ENCODE measurements around the gene COBL.

COBL gene

GRCh38 chr7:51268859-51269258, 47.8 kb downstream of the COBL start:
- Histone ChIP-seq H3K36me3 (ENCODE audit: insufficient read depth, low read depth, low read length) (no peaks in the 10 kb centered on the region), H3K27ac (ENCODE audit: low read length) (no peak overlapping the region), H3K9me3 (ENCODE audit: insufficient read depth, low read depth, low read length) (no peaks in the 10 kb centered on the region), H3K27me3 (ENCODE audit: insufficient read depth, low read length) (no peaks in the 10 kb centered on the region), H3K9ac (ENCODE audit: low read depth, low read length) (no peak overlapping the region), H3K4me3 (ENCODE audit: low read length) (no peak overlapping the region), H3K4me1 (ENCODE audit: insufficient read depth, low read length) (peaks cover 2% of the 10 kb centered on the region)

GRCh38 chr7:51267169-51267568, 49.4 kb downstream of the COBL start:
- no peak overlapping the region for H3K27ac ChIP-seq (ENCODE audit: low read length)

DNA sequence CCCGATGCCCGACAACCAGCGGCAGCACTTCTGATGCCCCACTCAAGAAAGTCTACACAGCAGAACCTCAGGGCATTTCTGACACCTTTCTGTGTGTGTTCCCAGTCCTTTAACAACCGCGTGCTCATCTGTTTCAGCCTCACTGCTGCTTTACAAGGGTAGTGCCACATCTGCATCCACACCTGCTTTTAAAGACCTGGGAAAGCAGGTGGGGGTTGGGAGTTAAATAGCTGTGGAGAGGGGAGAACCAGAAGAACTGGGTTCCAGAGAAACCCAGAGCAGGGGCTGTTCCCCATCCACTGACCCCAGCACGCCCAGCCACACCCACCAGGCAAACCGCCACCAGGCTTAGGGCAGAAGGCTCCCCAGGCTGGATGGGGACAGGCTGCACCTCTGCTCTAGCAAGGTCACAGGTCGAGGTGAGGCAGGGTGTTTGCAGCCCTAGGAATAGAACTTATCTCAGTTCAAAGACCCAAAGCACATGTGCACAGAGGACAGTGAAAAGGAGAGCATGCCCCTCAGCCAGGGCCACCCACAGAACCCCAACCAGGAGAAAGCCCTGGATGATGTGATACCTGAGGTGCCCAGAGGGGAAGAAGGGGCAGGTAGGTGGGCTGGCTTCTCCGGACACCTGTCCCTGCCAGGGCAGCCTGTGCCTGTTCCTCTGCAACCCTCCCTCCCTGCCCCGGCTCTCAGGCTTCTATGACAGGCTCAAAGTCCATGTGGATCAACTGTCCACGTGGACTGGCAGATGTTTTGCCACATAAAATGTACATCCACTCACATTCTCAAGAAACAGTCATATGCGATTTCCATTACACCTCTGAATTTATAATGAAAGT, 51.3 kb downstream of the COBL start:
- no peak overlapping the region for H3K4me3 ChIP-seq (ENCODE audit: low read length)
- H3K27me3 ChIP-seq (ENCODE audit: insufficient read depth, low read length): no peaks in the 10 kb centered on the region
- H3K9ac ChIP-seq (ENCODE audit: low read depth, low read length): no peak overlapping the region
- no peaks in the 10 kb centered on the region for H3K9me3 ChIP-seq (ENCODE audit: insufficient read depth, low read depth, low read length)
- H3K27ac ChIP-seq (ENCODE audit: low read length): no peak overlapping the region
- peaks cover 2% of the 10 kb centered on the region for H3K4me1 ChIP-seq (ENCODE audit: insufficient read depth, low read length)
- H3K36me3 ChIP-seq (ENCODE audit: insufficient read depth, low read depth, low read length): no peaks in the 10 kb centered on the region

More at GRCh38 chr7:51267169-51267568, 49.4 kb downstream of the COBL start:
- H3K36me3 ChIP-seq (ENCODE audit: insufficient read depth, low read depth, low read length): no peaks in the 10 kb centered on the region
- H3K4me1 ChIP-seq (ENCODE audit: insufficient read depth, low read length): peaks cover 2% of the 10 kb centered on the region
- no peaks in the 10 kb centered on the region for H3K27me3 ChIP-seq (ENCODE audit: insufficient read depth, low read length)
- no peaks in the 10 kb centered on the region for H3K9me3 ChIP-seq (ENCODE audit: insufficient read depth, low read depth, low read length)
- no peak overlapping the region for H3K4me3 ChIP-seq (ENCODE audit: low read length)
- no peak overlapping the region for H3K9ac ChIP-seq (ENCODE audit: low read depth, low read length)

GRCh38 chr7:51263631-51264484, 52.8 kb downstream of the COBL start:
- Histone ChIP-seq H3K36me3 (ENCODE audit: insufficient read depth, low read depth, low read length) (no peaks in the 10 kb centered on the region), H3K9me3 (ENCODE audit: insufficient read depth, low read depth, low read length) (no peaks in the 10 kb centered on the region), H3K4me3 (ENCODE audit: low read length) (no peak overlapping the region), H3K27me3 (ENCODE audit: insufficient read depth, low read length) (no peaks in the 10 kb centered on the region), H3K9ac (ENCODE audit: low read depth, low read length) (no peak overlapping the region), H3K4me1 (ENCODE audit: insufficient read depth, low read length) (peaks cover 2% of the 10 kb centered on the region; the same call in 1 of the 2 replicates), H3K27ac (ENCODE audit: low read length) (no peak overlapping the region)

DNA sequence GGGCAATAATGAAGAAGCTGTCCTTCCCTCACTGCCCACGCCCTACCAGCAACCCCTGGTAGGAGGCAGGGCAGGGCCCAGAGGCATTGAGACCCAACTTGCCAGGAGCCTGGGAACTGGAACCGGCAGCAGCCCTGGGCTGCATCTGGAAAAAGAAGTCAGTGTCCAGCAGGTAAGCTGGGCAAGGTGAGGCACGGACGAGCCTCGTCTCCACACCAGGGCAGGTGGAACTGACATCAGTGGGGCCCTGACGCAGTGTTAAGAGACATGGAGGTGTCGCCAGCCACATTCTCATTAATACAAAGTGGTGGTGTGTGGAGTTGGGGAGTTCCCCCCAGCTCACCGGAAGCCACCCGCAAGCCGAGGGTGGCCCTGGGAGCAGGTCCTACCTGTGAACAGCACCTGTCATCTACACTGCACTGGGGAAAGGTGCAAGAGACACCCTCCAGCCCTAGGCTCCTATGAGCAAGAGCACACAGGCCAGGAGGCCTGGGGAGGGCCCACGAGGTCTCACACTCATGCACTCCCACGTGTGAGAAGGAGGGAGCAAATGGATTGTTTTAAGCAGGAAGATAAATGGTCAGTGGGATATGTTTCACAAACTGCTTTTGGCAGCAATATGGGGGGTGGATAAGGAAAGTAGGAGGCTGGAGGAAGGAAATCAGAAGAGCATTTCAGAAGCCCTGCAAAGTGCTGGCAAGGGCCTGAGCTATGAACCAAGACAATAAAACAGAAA, 53.6 kb downstream of the COBL start:
- Histone ChIP-seq H3K27me3 (ENCODE audit: insufficient read depth, low read length) (no peaks in the 10 kb centered on the region), H3K4me3 (ENCODE audit: low read length) (no peak overlapping the region), H3K27ac (ENCODE audit: low read length) (no peak overlapping the region), H3K9ac (ENCODE audit: low read depth, low read length) (no peak overlapping the region), H3K9me3 (ENCODE audit: insufficient read depth, low read depth, low read length) (no peaks in the 10 kb centered on the region), H3K36me3 (ENCODE audit: insufficient read depth, low read depth, low read length) (no peaks in the 10 kb centered on the region), H3K4me1 (ENCODE audit: insufficient read depth, low read length) (peaks cover 2% of the 10 kb centered on the region; the same call in 1 of the 2 replicates)

DNA sequence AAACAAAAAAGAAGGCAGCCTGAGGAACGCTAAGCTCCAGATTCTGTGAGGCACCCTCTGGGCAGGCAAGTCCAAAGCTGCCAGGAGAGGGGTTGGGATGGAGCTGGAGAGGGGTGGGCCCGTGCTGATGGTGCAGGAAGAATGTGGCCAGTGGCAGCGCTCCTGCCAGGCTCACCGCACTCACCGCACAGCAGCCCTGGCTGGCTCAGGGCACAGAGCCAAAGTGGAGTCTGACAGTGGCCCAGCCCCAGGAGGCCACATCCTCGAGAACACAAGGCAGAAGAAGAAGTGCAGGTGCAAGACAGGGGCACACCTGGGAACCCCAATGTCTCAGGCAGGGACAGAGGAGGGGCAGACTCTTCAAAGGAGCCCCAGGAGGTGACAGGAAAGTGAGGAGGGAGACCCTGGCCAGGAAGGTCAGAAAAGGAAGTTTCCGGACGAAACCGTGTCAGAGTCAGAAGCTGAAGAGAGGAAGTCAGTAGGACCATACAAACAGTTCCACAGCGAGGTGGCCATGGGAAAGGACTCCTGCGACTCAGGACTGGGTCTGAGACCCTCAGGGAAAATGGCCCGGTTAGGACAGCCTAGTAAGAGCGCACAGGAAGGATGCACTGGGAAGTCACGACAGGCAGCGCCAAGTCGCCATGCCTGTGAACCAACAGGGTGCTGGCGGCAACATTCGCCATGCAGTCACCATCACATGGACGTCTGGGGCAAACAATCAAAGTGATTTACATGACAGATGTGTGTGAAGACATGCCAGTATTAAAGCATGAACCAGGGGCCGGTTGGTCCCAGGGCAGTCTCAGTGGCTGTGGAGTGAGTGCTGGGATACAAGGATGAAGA, 54.4 kb downstream of the COBL start:
- Histone ChIP-seq H3K4me3 (ENCODE audit: low read length) (no peak overlapping the region), H3K27ac (ENCODE audit: low read length) (no peak overlapping the region), H3K9ac (ENCODE audit: low read depth, low read length) (no peak overlapping the region), H3K9me3 (ENCODE audit: insufficient read depth, low read depth, low read length) (no peaks in the 10 kb centered on the region), H3K4me1 (ENCODE audit: insufficient read depth, low read length) (peaks cover 2% of the 10 kb centered on the region; the same call in 1 of the 2 replicates), H3K36me3 (ENCODE audit: insufficient read depth, low read depth, low read length) (no peaks in the 10 kb centered on the region), H3K27me3 (ENCODE audit: insufficient read depth, low read length) (no peaks in the 10 kb centered on the region)

GRCh38 chr7:51261117-51261835, 55.3 kb downstream of the COBL start:
- H3K9me3 ChIP-seq (ENCODE audit: insufficient read depth, low read depth, low read length): no peaks in the 10 kb centered on the region
- peaks cover 4% of the 10 kb centered on the region for H3K4me1 ChIP-seq (ENCODE audit: insufficient read depth, low read length)
- H3K4me3 ChIP-seq (ENCODE audit: low read length): no peak overlapping the region
- H3K9ac ChIP-seq (ENCODE audit: low read depth, low read length): no peak overlapping the region
- H3K27me3 ChIP-seq (ENCODE audit: insufficient read depth, low read length): no peaks in the 10 kb centered on the region
- H3K27ac ChIP-seq (ENCODE audit: low read length): no peak overlapping the region
- no peaks in the 10 kb centered on the region for H3K36me3 ChIP-seq (ENCODE audit: insufficient read depth, low read depth, low read length)

DNA sequence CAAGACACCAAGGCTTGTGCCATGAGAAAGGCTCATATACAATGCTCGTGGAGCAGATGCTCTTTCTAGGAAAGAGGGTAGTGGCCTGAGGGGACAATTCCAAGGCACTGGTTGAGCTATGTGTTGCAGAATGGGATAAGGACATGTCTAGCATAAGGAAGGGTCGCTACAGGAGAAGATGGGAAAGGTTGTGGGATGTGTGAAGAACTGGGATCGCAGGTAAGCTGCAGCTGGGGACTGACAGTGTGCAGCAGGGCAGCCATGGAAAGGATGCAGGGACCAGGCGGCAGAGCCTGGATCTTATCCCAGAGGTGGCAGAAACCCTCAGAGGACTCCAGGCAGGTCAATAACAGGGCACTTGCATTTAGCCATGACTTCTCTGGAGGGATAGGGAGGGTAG, 56.1 kb downstream of the COBL start:
- no peak overlapping the region for H3K4me3 ChIP-seq (ENCODE audit: low read length)

DNA sequence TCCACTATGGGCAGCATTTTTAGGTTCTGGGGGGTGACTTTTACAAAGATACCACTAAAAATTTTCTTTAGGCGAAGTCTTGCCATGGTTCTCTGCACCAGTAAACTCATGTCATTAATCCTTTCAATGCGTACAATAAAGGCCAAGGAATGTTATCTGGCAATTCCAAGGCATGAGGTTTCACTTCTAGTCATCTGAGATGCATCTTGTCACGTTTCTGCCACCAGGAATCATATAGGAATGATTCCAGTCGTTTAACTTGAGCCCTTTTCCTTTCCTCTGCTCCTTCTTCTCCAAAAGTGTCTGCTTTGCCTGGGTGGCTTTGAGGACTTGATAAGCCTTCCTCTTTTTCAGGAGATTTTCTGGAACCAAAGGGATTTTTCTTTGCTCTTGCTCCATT, 56.8 kb downstream of the COBL start:
- no peak overlapping the region for H3K27ac ChIP-seq (ENCODE audit: low read length)

More for the DNA sequence above, 56.1 kb downstream of the COBL start:
- Histone ChIP-seq H3K9ac (ENCODE audit: low read depth, low read length) (no peak overlapping the region), H3K9me3 (ENCODE audit: insufficient read depth, low read depth, low read length) (no peaks in the 10 kb centered on the region), H3K4me1 (ENCODE audit: insufficient read depth, low read length) (peaks cover 10% of the 10 kb centered on the region), H3K36me3 (ENCODE audit: insufficient read depth, low read depth, low read length) (no peaks in the 10 kb centered on the region), H3K27ac (ENCODE audit: low read length) (no peak overlapping the region), H3K27me3 (ENCODE audit: insufficient read depth, low read length) (no peaks in the 10 kb centered on the region)

GRCh38 chr7:51256916-51257315, 59.7 kb downstream of the COBL start:
- no peaks in the 10 kb centered on the region for H3K36me3 ChIP-seq (ENCODE audit: insufficient read depth, low read depth, low read length)
- no peaks in the 10 kb centered on the region for H3K9me3 ChIP-seq (ENCODE audit: insufficient read depth, low read depth, low read length)
- no peaks in the 10 kb centered on the region for H3K27me3 ChIP-seq (ENCODE audit: insufficient read depth, low read length)
- H3K4me3 ChIP-seq (ENCODE audit: low read length): no peak overlapping the region
- no peak overlapping the region for H3K27ac ChIP-seq (ENCODE audit: low read length)
- no peak overlapping the region for H3K9ac ChIP-seq (ENCODE audit: low read depth, low read length)
- H3K4me1 ChIP-seq (ENCODE audit: insufficient read depth, low read length): peaks cover 14% of the 10 kb centered on the region

More for the DNA sequence above, 56.8 kb downstream of the COBL start:
- Histone ChIP-seq H3K36me3 (ENCODE audit: insufficient read depth, low read depth, low read length) (no peaks in the 10 kb centered on the region), H3K4me3 (ENCODE audit: low read length) (no peak overlapping the region), H3K9ac (ENCODE audit: low read depth, low read length) (no peak overlapping the region), H3K4me1 (ENCODE audit: insufficient read depth, low read length) (peaks cover 14% of the 10 kb centered on the region), H3K9me3 (ENCODE audit: insufficient read depth, low read depth, low read length) (no peaks in the 10 kb centered on the region), H3K27me3 (ENCODE audit: insufficient read depth, low read length) (no peaks in the 10 kb centered on the region)
